ENCODE data around the gene ARVCF.
A peak's percentile ranks its signal among the peaks of the same experiment; 100 is the strongest.

ARVCF gene

DNA sequence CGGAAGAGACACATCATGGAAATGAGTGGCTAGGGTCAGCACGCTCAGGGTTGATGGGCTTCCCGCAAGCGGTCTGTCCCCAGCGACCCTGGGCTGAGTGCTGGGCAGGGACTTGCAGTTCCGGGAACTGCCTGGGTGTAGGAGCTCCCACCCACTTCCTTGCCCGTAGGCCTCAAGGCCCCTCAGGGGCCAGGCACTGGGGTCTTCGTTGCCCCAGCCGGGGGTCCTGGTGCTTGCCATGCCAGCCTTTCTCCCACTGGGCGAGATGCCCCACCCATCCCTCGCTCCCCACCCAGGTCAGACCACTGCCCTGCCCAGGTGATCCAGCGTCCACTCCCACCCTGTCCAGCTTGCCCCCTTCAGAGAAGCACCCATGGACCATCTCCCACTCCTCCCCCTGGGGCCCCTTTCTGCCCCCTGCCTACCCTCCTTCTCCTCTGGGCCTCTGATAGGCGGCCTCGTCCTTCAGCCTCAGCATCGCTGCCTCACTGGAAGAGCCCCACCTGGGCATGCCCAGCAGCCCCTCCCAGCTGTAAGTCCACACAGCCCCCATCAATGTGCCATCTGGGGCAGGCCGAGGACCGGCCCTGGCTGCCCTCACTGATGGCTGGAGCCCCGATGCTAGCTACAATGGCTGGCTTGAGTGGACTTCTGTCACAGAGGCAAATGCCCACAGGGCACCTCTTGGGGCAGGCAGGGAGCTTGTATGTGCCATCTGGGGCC is 45.6 kb upstream of the ARVCF start:
- no peaks in the 10 kb centered on the region for H3K9me3 ChIP-seq (ENCODE audit: control insufficient read depth, insufficient read depth, low read depth, low read length)
- CTCF ChIA-PET = interaction anchor here (0.6 to 2.0 kb wide), 4 partner anchors 24 to 360 kb away, joined by 3 to 4 read pairs (median 3); no protein-coding TSS in a partner anchor
- POLR2A ChIA-PET = interaction anchor here (0.9 kb wide), 1 partner anchor 17 kb away, joined by 4 read pairs; no protein-coding TSS in a partner anchor
- peaks cover 0 to 36% of the 10 kb centered on the region in 2 experiments; a peak in 1 of 3 replicates for H3K36me3 ChIP-seq (ENCODE audit: control insufficient read depth in 2 of 2, insufficient read depth in 1 of 2, low read length in 2 of 2)
- TF ChIP-seq PRDM1 (tag by site-specific recombination; IDR thresholded peaks at IDR 0.05) = no peak
- TF ChIP-seq EGR2 (tag by site-specific recombination; IDR thresholded peaks at IDR 0.05; ENCODE audit: low read depth) = no peak
- no peak for TF ChIP-seq ZNF404 (tag by site-specific recombination; IDR thresholded peaks at IDR 0.05)
- no peak for TF ChIP-seq ZNF133 (tag by site-specific recombination; IDR thresholded peaks at IDR 0.05)
- TF ChIP-seq ZNF114 (tag by site-specific recombination; IDR thresholded peaks at IDR 0.05) = no peak
- no peak for TF ChIP-seq ZNF23 (tag by site-specific recombination; IDR thresholded peaks at IDR 0.05; ENCODE audit: borderline replicate concordance)
- TF ChIP-seq ZNF16 (tag by site-specific recombination; IDR thresholded peaks at IDR 0.05; ENCODE audit: low read depth) = no peak
- TF ChIP-seq SETDB1 (IDR thresholded peaks at IDR 0.05; ENCODE audit: insufficient read length, low read length) = no peak
- TF ChIP-seq, protein P1, sequence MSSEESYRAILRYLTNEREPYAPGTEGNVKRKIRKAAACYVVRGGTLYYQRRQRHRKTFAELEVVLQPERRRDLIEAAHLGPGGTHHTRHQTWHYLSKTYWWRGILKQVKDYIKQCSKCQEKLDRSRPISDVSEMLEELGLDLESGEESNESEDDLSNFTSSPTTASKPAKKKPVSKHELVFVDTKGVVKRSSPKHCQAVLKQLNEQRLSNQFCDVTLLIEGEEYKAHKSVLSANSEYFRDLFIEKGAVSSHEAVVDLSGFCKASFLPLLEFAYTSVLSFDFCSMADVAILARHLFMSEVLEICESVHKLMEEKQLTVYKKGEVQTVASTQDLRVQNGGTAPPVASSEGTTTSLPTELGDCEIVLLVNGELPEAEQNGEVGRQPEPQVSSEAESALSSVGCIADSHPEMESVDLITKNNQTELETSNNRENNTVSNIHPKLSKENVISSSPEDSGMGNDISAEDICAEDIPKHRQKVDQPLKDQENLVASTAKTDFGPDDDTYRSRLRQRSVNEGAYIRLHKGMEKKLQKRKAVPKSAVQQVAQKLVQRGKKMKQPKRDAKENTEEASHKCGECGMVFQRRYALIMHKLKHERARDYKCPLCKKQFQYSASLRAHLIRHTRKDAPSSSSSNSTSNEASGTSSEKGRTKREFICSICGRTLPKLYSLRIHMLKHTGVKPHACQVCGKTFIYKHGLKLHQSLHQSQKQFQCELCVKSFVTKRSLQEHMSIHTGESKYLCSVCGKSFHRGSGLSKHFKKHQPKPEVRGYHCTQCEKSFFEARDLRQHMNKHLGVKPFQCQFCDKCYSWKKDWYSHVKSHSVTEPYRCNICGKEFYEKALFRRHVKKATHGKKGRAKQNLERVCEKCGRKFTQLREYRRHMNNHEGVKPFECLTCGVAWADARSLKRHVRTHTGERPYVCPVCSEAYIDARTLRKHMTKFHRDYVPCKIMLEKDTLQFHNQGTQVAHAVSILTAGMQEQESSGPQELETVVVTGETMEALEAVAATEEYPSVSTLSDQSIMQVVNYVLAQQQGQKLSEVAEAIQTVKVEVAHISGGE (tag by site-specific recombination; conservative IDR thresholded peaks at IDR 0.05; ENCODE audit: low read depth) = no peak
- TF ChIP-seq KLF9 (tag by site-specific recombination; IDR thresholded peaks at IDR 0.05; ENCODE audit: low read depth) = no peak
- no peak overlapping the region for H3K4me3 ChIP-seq (ENCODE audit: low read depth, low read length)
- H3K4me1 ChIP-seq (ENCODE audit: control insufficient read depth, insufficient read depth, low read length) = no peaks in the 10 kb centered on the region
- H3K27ac ChIP-seq (ENCODE audit: extremely low read depth, low read depth, low read length) = no peak overlapping the region

DNA sequence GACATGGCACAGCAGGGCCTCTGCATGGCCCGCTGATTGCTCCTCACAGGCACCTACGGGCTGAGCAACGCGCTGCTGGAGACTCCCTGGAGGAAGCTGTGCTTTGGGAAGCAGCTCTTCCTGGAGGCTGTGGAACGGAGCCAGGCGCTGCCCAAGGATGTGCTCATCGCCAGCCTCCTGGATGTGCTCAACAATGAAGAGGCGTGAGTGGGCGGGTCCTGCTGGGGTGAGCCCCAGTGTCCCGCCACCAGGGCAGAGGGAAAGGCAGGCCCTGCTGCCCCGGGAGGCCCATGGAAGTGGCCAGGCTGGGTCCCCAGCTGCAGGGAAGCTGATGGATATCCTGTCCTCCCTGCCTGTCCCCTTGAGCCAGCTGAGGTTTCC is 44.8 kb upstream of the ARVCF start:
- Histone ChIP-seq H3K4me3 (ENCODE audit: low read depth, low read length) (no peak overlapping the region), H3K36me3 (ENCODE audit: control insufficient read depth in 2 of 2, insufficient read depth in 1 of 2, low read length in 2 of 2) (peaks cover 0 to 42% of the 10 kb centered on the region in 2 experiments; a peak in 1 of 3 replicates), H3K27ac (ENCODE audit: extremely low read depth, low read depth, low read length) (no peak overlapping the region), H3K4me1 (ENCODE audit: control insufficient read depth, insufficient read depth, low read length) (no peaks in the 10 kb centered on the region), H3K9me3 (ENCODE audit: control insufficient read depth, insufficient read depth, low read depth, low read length) (no peaks in the 10 kb centered on the region)
- CTCF ChIA-PET = interaction anchor here (0.6 to 1.1 kb wide), 3 partner anchors 69 to 359 kb away, joined by 3 read pairs; no protein-coding TSS in a partner anchor
- TF ChIP-seq ZNF140 (tag by site-specific recombination; IDR thresholded peaks at IDR 0.05) (no peak), ZNF560 (tag by site-specific recombination; IDR thresholded peaks at IDR 0.05; ENCODE audit: borderline replicate concordance) (no peak), ZNF610 (tag by site-specific recombination; IDR thresholded peaks at IDR 0.05; ENCODE audit: borderline replicate concordance) (no peak), ZNF175 (tag by site-specific recombination; IDR thresholded peaks at IDR 0.05) (no peak), ZFHX2 (tag by site-specific recombination; conservative IDR thresholded peaks at IDR 0.05) (peak; percentile 88), EGR2 (tag by site-specific recombination; IDR thresholded peaks at IDR 0.05; ENCODE audit: low read depth) (peak; percentile 77), BCL11B (tag by site-specific recombination; IDR thresholded peaks at IDR 0.05; ENCODE audit: low read depth) (no peak), ZNF223 (tag by site-specific recombination; IDR thresholded peaks at IDR 0.05) (no peak), ZXDB (tag by site-specific recombination; IDR thresholded peaks at IDR 0.05) (no peak), ZIC2 (tag by site-specific recombination; IDR thresholded peaks at IDR 0.05) (peak; percentile 87)
- TF ChIP-seq, protein P2, sequence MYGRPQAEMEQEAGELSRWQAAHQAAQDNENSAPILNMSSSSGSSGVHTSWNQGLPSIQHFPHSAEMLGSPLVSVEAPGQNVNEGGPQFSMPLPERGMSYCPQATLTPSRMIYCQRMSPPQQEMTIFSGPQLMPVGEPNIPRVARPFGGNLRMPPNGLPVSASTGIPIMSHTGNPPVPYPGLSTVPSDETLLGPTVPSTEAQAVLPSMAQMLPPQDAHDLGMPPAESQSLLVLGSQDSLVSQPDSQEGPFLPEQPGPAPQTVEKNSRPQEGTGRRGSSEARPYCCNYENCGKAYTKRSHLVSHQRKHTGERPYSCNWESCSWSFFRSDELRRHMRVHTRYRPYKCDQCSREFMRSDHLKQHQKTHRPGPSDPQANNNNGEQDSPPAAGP (tag by site-specific recombination; IDR thresholded peaks at IDR 0.05) = 0 out of 2 replicates have a peak, but pooled peaks have one; percentile 48
- TF ChIP-seq, protein P3, sequence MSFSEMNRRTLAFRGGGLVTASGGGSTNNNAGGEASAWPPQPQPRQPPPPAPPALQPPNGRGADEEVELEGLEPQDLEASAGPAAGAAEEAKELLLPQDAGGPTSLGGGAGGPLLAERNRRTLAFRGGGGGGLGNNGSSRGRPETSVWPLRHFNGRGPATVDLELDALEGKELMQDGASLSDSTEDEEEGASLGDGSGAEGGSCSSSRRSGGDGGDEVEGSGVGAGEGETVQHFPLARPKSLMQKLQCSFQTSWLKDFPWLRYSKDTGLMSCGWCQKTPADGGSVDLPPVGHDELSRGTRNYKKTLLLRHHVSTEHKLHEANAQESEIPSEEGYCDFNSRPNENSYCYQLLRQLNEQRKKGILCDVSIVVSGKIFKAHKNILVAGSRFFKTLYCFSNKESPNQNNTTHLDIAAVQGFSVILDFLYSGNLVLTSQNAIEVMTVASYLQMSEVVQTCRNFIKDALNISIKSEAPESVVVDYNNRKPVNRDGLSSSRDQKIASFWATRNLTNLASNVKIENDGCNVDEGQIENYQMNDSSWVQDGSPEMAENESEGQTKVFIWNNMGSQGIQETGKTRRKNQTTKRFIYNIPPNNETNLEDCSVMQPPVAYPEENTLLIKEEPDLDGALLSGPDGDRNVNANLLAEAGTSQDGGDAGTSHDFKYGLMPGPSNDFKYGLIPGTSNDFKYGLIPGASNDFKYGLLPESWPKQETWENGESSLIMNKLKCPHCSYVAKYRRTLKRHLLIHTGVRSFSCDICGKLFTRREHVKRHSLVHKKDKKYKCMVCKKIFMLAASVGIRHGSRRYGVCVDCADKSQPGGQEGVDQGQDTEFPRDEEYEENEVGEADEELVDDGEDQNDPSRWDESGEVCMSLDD (tag by site-specific recombination; IDR thresholded peaks at IDR 0.05) = no peak
- TF ChIP-seq, protein P4, sequence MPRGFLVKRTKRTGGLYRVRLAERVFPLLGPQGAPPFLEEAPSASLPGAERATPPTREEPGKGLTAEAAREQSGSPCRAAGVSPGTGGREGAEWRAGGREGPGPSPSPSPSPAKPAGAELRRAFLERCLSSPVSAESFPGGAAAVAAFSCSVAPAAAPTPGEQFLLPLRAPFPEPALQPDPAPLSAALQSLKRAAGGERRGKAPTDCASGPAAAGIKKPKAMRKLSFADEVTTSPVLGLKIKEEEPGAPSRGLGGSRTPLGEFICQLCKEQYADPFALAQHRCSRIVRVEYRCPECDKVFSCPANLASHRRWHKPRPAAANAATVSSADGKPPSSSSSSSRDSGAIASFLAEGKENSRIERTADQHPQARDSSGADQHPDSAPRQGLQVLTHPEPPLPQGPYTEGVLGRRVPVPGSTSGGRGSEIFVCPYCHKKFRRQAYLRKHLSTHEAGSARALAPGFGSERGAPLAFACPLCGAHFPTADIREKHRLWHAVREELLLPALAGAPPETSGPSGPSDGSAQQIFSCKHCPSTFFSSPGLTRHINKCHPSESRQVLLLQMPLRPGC (tag by site-specific recombination; IDR thresholded peaks at IDR 0.05) = no peak
- TF ChIP-seq, protein P5, sequence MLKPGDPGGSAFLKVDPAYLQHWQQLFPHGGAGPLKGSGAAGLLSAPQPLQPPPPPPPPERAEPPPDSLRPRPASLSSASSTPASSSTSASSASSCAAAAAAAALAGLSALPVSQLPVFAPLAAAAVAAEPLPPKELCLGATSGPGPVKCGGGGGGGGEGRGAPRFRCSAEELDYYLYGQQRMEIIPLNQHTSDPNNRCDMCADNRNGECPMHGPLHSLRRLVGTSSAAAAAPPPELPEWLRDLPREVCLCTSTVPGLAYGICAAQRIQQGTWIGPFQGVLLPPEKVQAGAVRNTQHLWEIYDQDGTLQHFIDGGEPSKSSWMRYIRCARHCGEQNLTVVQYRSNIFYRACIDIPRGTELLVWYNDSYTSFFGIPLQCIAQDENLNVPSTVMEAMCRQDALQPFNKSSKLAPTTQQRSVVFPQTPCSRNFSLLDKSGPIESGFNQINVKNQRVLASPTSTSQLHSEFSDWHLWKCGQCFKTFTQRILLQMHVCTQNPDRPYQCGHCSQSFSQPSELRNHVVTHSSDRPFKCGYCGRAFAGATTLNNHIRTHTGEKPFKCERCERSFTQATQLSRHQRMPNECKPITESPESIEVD (tag by site-specific recombination; IDR thresholded peaks at IDR 0.05) = no peak
- POLR2A ChIA-PET = no interaction called here
